HG02642 (cell line): Measurements from ENCODE around the gene BCL10.

Experiments used
- ATAC-seq: cut with Tn5 transposase; IDR thresholded peaks from one replicate; pipeline ENCODE4 v1.9.1; 2021; ENCODE audit warnings: mild to moderate bottlenecking; ENCODE audit not compliant: unreplicated experiment, poor library complexity

Gene BCL10

DNA sequence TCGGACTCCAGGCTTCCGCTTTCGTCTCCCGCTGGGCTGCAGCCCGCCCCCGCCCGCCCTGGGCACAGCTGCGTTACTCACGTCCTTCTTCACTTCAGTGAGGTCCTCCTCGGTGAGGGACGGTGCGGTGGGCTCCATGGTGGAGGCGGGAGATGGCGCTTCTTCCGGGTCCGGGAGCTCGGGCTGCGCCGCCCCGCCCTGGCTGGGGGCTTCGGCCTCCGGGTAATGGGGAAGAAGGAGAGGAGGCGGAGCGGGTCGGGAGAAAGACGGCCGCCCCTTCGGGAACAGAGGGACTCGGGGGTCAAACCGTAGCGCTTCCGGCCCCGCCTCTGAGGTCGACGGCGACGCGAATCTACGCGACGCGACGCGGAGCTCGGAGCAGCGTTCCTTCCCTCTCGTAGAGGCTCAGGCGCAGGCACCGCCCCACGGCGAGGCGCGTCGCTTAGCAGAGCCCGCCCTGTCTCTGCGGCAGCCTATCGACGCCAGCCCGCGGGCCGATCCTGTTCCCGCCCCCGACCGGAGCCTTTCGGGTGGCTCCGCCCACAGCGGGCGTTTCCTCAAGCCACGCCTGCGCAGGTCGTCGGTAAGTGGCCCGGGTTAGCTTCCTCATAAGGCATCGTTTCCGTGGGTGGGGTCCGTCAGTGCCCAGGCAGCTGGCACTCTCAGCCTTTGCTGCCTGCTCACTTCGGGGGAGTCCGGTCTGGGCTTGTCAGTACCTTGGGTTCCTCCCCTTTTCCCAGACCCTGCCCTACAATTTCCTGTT lies at the start of gene BCL10:
Gene BCL10 (minus strand): TSS at position 418 of the 763 bp plus-strand sequence. CDS start 280 bp downstream, at position 138.
- peak; percentile 97 for ATAC-seq

DNA sequence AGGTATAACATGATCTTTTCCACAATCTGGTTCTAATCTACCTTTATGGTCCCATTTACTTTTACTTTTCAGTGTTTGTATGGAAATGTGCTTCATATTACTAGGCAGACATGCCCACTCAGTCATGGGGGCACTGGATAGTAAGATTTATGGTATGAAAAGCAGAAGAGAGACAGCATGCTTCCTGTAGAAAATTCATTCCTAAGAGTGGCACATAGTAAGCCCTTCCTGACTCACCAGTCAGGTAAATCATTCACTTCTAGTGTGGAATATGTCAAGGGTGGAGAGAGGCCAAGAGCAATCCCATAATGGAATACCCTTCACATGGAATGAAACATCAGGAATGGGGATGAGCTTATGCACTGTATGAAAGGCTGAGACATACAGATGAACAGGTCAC lies 49.5 kb upstream of the BCL10 start:
- ATAC-seq, result no peak

DNA sequence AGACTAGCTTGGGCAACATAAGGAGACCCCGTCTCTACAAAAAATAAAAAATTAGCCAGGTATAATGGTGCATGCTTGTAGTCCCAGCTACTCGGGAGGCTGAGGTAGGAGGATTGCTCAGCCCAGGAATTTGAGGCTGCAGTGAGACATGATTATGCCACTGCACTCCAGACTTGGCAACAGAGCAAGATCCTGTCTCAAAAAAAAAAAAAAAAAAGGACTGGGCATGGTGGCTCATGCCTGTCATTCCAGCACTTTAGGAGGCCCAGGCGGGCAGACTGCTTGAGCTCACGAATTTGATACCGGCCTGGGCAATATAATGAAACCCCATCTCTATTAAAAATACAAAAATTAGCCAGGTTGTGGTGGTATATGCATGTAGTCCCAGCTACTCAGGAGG lies 47.3 kb upstream of the BCL10 start:
- ATAC-seq, result no peak

DNA sequence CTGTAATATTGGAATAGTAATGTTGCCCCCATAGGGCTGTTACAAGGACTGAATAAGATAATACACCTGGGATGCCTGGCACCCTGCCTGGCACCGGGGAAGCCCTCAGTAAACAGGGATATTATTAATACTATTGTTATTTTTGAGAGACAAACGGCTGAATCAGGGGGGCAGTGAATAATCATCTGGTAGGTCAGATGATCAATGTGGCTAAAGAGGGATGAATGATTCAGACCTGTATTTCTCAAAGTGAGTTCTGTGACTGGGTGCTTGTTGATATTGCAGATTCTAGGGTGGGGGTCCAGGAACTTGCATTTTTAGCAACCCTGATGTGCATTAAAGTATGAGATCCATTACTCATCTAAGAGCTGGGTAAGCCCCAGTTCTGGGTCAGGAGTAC lies 46.2 kb upstream of the BCL10 start:
- ATAC-seq, result no peak

DNA sequence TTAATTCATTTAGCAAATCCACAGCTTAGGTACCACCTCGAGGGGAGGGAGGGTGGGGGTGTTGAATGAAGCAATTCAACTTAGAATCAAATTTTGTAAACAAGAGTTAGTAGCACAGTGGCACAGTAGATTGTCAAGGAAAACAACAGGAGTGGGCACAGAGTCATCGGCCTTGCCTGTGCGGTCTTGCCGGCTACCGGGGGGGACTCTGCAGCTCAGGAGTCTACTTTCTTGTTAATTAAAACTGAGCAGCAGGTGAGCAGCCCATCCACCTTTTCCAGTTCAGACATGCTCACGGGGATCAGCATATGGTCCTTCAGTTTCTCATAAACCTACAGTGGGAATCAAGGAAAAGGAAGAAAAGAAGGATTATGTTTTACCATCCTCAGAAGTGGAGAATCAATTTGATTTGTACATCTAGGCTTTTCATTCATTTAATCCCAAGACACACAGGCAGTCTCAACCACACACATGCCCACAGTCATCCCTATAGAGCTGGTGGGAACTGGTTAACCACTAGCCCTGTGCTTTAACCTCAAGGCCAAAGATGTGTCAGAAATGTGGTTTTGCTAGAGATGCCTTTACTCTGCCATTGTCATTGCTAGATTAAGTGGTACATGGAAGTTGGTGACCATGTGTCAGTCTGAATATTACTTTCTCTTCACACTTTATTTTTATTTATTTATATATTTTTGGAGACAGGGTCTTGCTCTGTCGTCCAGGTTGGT lies 45.0 kb upstream of the BCL10 start:
- ATAC-seq, result peak; percentile 74

DNA sequence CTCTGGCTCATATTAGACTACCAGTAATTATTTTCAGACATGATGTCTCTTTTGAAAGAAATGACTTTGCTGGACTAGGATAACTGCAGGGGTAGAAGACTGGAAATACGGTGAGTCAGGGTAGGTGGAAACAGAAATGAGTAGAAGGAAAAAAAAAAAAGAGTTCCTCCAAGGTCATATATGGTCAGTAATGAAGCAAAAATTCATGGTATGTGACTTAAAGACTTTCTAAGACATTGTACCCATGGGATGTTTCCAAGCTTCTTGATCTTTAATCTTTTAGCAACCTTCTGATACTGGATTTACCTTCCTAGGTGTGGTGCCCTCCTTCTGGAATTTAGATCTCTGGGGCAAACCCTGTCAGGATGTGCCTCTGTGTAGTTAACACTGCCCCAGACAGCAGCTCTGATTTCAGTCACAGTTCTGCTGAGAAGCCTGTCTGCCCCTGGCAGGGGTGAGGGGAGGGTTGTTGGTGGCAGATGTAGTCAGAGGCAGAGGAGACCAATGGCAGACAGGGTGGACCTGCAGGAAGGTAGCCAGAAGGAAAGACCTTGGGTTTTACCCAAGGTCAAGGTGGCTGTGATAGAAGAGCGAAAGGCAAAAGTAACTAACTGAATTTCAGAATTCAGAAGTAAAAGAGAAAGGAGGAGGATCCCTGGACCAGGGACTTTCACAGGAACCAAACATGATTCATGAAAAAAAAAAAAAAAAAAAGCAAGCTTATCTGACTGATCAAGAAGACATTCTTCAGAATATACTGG lies 44.1 kb upstream of the BCL10 start:
- ATAC-seq, result peak; percentile 72

DNA sequence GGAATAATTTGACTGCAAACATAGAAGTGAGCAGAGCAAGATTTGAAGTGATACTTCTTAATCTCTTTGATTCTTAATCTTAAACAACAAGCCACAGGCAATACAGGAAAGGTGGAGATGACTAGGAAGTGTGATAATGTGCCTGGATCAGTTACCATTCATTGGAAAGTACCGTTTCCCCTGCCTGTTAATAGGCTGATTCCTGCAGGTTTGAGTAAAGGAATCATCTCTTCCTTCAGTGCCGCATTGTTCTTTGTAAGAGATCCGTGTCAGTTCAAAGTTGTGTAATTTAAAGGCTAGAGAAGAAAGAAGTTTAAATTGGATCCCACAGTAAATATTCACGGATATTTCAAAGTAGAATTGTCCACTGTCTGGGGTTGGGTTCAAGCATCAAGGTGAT lies 43.5 kb upstream of the BCL10 start:
- ATAC-seq, result no peak

DNA sequence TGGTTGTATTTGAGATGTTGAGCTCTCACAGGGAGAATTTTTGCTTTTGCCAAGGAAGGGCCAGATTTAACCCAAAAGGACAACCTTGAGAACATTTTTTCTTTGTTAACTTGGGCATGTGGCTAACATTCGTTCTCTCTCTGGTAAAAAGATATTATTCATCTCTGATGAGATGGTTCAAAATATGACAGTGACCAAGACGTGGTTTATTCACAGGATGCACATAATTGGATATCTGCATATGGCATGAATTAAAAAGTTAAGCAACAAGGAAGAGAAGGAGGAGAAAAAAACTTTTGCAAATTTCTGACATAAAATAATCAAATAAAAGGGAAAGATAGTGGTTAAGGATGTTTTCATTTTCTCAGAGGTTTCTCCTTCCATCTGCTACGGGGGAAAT lies 43.1 kb upstream of the BCL10 start:
- ATAC-seq, result no peak

DNA sequence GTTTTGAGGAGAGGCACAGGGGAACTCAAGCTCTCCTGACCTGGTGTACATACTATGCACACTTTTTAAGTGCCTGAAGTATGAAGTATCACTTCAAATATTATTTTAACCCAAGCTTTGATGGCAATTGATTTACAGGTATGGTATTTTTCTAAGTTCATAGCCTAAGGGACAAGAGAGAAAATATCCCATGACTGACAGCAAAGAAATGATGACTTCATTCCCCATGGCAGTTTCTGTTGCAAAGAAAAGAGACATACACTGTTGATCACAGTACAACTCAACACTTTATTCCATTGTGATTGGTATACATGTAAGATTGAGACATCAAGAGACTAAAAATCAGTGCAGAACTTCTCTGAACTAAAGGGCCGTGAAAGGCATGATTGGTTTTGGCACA lies 41.8 kb upstream of the BCL10 start:
- no peak for ATAC-seq

DNA sequence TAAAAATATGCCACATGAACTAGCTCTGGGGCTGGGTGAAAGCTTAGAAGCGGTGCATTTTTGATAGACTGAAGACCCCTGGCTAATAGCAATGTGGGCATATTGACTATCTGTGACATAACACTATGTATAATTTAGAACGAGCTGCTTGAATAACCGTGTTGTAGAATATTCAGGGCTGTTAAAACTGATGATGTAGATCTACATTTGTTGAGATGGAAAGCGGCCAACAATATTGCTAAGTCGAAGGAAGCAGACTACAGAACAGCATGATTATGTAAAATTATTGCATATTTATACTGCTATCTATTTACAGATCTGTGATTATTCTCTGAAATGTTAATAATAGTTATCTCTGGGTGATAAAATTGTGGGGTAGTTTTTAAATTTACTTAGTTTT lies 41.1 kb upstream of the BCL10 start:
- no peak for ATAC-seq

DNA sequence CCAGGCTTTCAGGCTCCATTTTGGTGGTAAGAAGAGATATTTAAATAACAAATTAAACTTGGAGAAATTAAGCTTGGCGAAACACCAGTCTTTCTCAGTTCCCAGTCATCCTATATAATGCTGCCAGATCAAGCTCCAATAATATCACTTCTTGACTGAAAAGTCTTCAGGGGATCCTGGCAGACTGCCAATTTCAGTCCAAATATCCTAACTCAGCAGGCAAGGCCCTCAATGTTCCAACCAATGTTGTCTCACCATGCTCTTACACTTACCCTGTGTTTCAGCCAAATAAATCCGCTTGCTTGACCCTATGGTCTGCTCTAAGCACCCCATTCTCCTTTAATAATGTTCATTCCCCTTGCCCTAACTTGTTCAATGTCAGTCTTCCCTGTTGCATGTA lies 39.9 kb upstream of the BCL10 start:
- no peak for ATAC-seq

DNA sequence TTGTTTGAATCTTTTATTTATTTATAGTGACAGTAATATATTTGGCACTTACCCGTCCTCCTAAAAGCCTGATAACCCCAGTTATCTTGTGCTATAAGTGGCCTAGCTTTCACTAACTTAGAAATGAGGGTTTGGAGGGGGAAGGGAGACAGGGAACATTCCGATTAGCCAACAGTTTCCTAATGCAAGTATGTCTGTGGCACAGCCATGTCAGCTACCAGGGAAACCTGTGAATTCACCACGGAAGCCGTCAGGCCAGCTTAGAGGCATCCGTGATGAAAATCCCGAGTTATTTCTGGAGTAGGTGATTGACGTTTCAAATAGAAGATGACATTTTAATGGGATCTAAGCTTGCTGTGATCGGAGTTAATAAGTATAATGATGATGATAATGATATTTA lies 39.4 kb upstream of the BCL10 start:
- no peak for ATAC-seq

DNA sequence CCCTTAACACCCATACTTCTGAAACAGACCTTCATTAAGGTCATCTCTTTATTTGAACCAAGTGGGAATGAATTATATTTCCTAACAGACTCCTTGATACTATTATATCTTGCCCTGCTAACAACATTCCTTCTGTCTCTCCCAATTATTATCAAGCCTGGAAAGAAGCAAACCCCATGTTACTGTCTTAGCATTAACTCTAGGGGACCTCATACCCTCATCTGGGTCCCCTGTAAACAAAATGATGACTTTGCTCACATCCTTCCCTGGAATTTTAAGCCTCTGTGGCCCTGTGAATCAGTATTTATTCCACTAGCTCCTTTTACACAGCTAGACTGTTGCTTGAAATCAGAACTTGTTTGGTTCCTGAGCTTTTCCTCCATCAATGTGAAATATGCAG lies 38.3 kb upstream of the BCL10 start:
- no peak for ATAC-seq

DNA sequence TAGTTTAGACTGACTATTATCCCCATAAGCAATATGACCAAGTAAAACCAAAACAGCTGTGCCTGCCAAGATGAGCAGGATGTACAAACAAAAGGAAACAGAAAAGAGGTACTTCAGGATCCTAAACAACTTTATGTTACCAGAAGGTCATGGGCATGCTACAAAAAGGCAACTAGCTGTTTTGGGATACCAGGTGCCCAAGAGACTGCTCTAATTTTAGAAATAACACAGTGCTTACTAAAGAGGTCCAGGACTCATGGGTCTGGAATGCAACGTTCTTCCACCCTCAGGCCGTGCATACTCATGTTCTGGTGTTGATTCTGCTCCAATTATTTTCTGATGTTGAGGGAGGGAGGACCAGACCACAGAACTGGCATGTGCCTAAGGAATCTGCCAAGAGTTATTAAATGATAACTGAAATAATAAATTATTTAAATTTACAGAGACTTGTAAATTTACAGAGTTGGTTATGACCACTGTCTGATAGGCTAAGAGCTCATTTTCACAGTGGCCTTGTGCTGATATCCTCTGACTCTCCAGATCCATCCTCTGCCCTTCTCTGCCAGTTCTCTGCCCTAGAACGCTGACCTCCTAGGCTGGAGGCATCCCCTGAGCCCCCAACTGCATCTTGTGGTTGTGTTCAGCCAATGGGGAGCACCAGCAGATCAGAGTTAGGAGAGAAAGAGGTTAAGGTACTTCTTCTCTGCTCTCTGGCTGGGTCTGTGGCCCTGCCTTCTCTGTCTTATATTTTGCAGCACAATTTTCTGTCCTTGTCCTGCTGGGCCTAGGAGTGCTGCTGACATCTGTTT lies 37.7 kb upstream of the BCL10 start:
- ATAC-seq, result no peak

DNA sequence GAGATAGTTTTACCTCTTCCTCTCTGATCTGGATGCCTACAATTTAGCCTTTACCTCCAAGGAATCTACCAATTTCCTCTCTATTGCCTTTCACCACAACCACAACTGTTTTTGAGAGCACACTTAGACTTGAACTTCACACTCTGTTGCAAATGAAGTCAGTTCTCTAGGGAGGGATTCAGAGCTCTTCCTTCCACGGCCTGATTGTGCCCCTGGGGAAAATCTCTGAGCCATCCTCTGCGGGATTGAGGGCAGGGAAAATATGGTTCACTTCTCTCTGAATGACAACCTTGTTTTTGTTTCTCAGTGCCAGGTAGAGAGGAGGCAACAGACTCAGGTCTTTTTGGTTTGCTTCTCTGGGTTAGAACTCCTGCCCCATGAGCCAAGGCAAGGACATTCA lies 35.4 kb upstream of the BCL10 start:
- ATAC-seq, result no peak

DNA sequence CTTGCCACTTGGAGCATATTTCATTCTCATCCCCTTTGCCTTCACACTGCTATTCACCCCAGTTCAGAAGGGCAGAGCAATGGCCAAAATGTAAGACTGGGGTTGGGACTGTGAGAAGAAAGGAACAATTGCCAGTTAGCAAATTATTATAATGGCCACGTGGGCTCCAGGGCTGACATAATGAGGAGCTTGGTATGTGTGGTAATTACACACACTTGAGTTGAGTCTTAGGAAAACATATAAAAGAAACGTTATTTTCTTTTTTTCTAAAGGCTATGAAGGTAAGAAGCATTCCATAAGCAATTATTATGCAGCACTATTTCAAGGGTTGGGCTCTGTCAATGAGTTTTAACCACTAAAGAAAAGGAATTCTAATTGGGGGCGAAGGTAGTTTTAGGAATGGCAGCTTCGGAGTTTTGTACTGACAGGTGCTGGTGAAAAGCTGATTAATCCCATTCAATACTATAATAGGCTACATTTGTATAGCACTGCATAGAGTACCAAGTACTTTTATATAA lies 32.5 kb upstream of the BCL10 start:
- ATAC-seq, result no peak

DNA sequence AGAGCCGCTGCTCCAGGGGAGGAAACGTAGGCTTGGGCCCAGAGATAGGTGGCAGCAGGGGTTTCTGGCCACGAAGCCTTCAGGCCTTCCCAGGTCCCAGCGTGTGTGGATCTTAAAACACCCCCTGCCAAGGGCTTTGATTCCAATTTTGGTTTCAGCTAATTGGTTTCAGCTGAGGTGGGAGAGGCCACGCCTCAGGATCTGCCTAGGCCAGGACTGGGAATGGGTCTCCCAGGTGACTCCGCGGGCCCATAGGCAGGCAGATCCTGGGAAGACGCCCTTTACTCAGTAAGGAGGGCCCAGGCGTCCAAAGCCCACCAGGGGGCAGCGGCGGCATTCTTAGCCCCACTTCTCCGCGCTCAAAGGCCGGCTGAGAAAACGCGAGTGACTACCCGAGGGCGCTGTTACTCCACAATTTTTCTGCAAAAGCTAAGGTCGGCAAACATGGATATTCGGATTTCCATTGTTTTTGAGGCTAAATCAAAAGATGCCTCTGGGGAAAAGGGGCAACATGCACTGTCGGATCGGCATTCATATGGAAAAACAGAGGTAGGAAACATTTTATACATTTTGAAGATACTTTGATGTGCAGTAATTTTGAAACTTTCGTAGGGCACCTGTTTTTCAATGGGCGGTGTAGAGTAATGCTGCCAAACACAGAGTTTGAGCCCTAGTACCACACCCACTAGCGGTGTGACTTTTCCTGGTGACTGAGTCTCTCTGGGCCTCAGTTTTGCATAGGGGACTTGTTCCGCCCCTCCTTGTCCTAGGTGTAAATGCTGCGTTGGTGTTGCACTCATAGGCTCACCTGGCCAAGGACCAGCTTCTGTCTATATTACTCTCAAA lies 31.8 kb upstream of the BCL10 start:
- peak; percentile 93 for ATAC-seq

DNA sequence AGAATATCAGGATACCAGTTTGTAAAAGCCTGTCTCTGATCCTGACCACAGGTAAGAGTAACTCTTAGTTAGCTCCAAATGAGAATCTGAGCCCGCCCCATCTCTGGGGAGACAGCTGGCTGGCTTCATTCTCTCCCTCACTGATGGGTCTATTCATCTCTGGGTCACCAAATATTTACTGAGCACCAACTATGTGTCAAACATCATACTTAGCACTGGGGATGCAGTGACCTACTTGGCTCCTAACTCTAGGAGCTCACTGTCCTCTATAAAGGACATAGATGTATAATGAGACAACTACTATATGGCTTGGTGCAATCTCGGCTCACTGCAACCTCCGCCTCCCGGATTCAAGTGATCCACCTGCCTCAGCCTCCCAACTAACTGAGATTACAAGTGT lies 29.8 kb upstream of the BCL10 start:
- no peak for ATAC-seq

DNA sequence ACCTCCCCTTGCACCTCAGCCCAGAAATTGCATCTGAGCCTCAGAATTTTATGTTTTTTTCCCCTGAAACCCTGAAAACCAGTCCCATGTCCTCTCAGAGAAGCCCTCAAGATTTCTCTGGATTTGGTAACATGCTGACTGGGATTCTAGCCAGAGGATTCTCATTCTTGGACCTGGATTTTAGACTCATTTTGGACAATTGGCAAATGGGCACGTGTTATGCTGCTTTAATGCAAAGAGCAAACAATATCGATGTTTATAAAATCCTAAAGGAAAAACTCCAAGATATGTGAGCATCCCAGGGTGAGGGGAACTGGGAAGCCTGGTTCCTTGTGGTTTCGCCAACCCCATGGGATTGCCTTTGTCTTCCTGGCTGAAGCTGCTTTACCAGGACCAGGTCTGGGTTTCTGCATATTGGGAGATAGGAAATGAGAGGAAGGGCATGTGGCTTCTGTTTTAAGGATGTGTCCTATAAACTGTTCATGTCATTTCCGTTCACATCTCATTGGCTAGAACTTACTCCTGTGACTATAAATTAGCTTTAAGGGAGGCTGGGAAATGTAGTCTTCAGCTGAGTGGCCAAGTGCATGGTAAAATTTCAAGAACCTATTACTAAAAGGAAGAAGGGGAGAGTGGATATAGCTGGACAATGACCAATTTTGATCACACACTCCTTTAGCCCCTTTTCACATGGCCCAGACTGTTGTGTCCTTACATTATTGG lies 27.2 kb upstream of the BCL10 start:
- ATAC-seq, result no peak
